Epithelial cell of esophagus (primary cell): Measurements from ENCODE around the gene CES4A.

Experiments
- DNase-seq: peaks from one replicate; pipeline ENCODE4 v3.0.0; 2010; ENCODE audit warnings: low read depth
- H3K4me3 ChIP-seq: 2 replicates; pipeline ENCODE4 v1.5.1; 2011; ENCODE audit warnings: mild to moderate bottlenecking, low read length, control low read depth
- CTCF ChIP-seq: IDR thresholded peaks from 2 replicates; pipeline ENCODE4 v1.5.1; 2011; ENCODE audit warnings: low read depth, mild to moderate bottlenecking, low read length, control low read depth, inconsistent platforms; ENCODE audit not compliant: insufficient read depth; ENCODE audit errors: missing control alignments

CES4A gene

GRCh38 chr16:67016143-67016542 lies 27.8 kb downstream of the CES4A start:
- DNase-seq: no peak

GRCh38 chr16:67016681-67017420 lies 28.5 kb downstream of the CES4A start:
- TF ChIP-seq CTCF: no peak
- H3K4me3 ChIP-seq: no peak overlapping the region
- no peak for DNase-seq

More at GRCh38 chr16:67016143-67016542, 27.8 kb downstream of the CES4A start:
- TF ChIP-seq CTCF: no peak
- H3K4me3 ChIP-seq: no peak overlapping the region

- no peak overlapping the region for H3K4me3 ChIP-seq
- DNase-seq: no peak
- no peak for TF ChIP-seq CTCF
Measured at GRCh38 chr16:67017421-67017750, 29.0 kb downstream of the CES4A start.

GRCh38 chr16:67017810-67018488 lies 29.6 kb downstream of the CES4A start:
- peak; percentile 88 for TF ChIP-seq CTCF
- peak; percentile 98 for DNase-seq
- H3K4me3 ChIP-seq: no peak overlapping the region

GRCh38 chr16:67019171-67019570 lies 30.8 kb downstream of the CES4A start:
- no peak for DNase-seq
- no peak for TF ChIP-seq CTCF
- H3K4me3 ChIP-seq: no peak overlapping the region

- TF ChIP-seq CTCF: no peak
- DNase-seq: no peak
- H3K4me3 ChIP-seq: no peak overlapping the region
Measured at GRCh38 chr16:67021321-67021720, 32.9 kb downstream of the CES4A start.
